ENCODE data around the gene GSE1. TPM values are rescaled to one million over a fixed set of nuclear protein-coding genes. Genes with fewer than 3 reads are reported as not detected.

GSE1 gene
- total and polyA plus RNA-seq, 2 experiments from 2014 or later, result 32.4 to 135 TPM

DNA sequence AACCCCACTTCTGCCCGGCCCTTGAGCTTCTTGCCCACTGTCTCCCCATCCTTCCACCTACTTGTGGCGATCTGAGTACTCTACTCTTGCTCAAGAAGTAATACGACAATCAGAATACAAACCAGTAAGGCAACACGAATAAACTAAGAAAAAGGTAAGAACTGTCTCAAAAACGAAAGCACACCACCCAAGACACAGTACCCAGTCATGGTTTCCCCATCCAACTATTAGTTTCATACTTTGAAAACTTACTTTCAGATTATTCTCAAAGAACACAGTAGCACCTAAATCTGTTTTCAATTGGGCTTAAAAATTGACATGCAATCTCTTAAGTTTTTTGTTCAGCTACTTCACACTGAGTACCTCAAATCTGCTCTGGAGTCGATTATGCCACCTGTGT, 61.7 kb downstream of the GSE1 start (continued):
- TF ChIP-seq, protein P1, sequence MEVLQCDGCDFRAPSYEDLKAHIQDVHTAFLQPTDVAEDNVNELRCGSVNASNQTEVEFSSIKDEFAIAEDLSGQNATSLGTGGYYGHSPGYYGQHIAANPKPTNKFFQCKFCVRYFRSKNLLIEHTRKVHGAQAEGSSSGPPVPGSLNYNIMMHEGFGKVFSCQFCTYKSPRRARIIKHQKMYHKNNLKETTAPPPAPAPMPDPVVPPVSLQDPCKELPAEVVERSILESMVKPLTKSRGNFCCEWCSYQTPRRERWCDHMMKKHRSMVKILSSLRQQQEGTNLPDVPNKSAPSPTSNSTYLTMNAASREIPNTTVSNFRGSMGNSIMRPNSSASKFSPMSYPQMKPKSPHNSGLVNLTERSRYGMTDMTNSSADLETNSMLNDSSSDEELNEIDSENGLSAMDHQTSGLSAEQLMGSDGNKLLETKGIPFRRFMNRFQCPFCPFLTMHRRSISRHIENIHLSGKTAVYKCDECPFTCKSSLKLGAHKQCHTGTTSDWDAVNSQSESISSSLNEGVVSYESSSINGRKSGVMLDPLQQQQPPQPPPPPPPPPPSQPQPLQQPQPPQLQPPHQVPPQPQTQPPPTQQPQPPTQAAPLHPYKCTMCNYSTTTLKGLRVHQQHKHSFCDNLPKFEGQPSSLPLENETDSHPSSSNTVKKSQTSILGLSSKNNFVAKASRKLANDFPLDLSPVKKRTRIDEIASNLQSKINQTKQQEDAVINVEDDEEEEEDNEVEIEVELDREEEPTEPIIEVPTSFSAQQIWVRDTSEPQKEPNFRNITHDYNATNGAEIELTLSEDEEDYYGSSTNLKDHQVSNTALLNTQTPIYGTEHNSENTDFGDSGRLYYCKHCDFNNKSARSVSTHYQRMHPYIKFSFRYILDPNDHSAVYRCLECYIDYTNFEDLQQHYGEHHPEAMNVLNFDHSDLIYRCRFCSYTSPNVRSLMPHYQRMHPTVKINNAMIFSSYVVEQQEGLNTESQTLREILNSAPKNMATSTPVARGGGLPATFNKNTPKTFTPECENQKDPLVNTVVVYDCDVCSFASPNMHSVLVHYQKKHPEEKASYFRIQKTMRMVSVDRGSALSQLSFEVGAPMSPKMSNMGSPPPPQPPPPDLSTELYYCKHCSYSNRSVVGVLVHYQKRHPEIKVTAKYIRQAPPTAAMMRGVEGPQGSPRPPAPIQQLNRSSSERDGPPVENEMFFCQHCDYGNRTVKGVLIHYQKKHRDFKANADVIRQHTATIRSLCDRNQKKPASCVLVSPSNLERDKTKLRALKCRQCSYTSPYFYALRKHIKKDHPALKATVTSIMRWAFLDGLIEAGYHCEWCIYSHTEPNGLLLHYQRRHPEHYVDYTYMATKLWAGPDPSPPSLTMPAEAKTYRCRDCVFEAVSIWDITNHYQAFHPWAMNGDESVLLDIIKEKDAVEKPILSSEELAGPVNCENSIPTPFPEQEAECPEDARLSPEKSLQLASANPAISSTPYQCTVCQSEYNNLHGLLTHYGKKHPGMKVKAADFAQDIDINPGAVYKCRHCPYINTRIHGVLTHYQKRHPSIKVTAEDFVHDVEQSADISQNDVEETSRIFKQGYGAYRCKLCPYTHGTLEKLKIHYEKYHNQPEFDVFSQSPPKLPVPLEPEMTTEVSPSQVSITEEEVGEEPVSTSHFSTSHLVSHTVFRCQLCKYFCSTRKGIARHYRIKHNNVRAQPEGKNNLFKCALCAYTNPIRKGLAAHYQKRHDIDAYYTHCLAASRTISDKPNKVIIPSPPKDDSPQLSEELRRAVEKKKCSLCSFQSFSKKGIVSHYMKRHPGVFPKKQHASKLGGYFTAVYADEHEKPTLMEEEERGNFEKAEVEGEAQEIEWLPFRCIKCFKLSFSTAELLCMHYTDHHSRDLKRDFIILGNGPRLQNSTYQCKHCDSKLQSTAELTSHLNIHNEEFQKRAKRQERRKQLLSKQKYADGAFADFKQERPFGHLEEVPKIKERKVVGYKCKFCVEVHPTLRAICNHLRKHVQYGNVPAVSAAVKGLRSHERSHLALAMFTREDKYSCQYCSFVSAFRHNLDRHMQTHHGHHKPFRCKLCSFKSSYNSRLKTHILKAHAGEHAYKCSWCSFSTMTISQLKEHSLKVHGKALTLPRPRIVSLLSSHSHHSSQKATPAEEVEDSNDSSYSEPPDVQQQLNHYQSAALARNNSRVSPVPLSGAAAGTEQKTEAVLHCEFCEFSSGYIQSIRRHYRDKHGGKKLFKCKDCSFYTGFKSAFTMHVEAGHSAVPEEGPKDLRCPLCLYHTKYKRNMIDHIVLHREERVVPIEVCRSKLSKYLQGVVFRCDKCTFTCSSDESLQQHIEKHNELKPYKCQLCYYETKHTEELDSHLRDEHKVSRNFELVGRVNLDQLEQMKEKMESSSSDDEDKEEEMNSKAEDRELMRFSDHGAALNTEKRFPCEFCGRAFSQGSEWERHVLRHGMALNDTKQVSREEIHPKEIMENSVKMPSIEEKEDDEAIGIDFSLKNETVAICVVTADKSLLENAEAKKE (CRISPR knock-in tag; IDR thresholded peaks at IDR 0.05), result no peak
- TF ChIP-seq, protein P2, sequence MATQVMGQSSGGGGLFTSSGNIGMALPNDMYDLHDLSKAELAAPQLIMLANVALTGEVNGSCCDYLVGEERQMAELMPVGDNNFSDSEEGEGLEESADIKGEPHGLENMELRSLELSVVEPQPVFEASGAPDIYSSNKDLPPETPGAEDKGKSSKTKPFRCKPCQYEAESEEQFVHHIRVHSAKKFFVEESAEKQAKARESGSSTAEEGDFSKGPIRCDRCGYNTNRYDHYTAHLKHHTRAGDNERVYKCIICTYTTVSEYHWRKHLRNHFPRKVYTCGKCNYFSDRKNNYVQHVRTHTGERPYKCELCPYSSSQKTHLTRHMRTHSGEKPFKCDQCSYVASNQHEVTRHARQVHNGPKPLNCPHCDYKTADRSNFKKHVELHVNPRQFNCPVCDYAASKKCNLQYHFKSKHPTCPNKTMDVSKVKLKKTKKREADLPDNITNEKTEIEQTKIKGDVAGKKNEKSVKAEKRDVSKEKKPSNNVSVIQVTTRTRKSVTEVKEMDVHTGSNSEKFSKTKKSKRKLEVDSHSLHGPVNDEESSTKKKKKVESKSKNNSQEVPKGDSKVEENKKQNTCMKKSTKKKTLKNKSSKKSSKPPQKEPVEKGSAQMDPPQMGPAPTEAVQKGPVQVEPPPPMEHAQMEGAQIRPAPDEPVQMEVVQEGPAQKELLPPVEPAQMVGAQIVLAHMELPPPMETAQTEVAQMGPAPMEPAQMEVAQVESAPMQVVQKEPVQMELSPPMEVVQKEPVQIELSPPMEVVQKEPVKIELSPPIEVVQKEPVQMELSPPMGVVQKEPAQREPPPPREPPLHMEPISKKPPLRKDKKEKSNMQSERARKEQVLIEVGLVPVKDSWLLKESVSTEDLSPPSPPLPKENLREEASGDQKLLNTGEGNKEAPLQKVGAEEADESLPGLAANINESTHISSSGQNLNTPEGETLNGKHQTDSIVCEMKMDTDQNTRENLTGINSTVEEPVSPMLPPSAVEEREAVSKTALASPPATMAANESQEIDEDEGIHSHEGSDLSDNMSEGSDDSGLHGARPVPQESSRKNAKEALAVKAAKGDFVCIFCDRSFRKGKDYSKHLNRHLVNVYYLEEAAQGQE (IDR thresholded peaks at IDR 0.05; ENCODE audit: unreplicated experiment), result no peak

DNA sequence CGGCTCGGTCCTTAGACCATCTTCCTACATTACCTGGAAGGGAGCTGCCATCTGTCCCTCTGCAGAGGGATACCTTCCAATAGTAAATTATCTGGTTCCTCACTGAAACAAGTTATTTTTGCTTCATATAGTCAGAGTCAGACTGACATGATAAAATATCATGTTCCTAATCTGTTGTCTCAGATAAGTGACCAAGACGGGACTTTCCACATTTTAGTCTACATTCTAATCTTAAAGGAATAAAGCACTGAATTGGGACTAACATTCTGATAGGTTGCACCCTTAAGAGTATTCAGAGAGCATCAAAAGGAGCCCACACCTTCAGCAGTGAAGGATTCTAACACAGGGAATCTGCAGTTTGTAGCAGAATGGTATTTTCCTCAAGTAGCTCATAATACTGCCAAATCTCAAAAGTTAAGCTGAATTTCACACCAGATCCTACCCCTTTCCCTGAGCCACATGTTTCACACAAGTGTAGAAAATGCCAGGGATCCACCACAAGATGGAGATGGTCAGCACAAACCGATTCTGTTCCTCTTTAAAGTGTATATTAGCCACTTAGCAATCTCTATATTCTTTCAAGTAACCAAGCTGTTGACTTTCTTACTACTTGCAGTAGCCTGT, 62.2 kb downstream of the GSE1 start:
- no peaks in the 10 kb centered on the region for H3K9me3 Mint-ChIP-seq
- H3K4me1 Mint-ChIP-seq, result peaks cover 3% of the 10 kb centered on the region; the same call in 1 of the 3 replicates
- Histone ChIP-seq H3K4me2 (no peak overlapping the region), H3K79me2 (replicated peaks; ENCODE audit: insufficient read depth) (no peaks in the 10 kb centered on the region), H3F3A (replicated peaks; ENCODE audit: low read depth) (peaks cover 19% of the 10 kb centered on the region), H3K27ac (ENCODE audit: low read depth) (peak overlapping the region; percentile 57; the same call in 1 of the 2 replicates), H3K4me1 (ENCODE audit: insufficient read depth) (no peaks in the 10 kb centered on the region), H2AFZ (no peak overlapping the region), H3K36me3 (ENCODE audit: insufficient read depth) (peaks cover 35% of the 10 kb centered on the region), H3K4me3 (no peak overlapping the region), H4K20me1 (replicated peaks; ENCODE audit: insufficient read depth) (peaks cover 35% of the 10 kb centered on the region), H3K9me2 (ENCODE audit: insufficient read depth) (no peaks in the 10 kb centered on the region), H3K27me3 (ENCODE audit: insufficient read depth) (no peaks in the 10 kb centered on the region)
- H3K36me3 Mint-ChIP-seq (ENCODE audit: low read depth), result peaks cover 90% of the 10 kb centered on the region
- H3K4me3 Mint-ChIP-seq, result no peak overlapping the region
- ATAC-seq (peak; percentile 42), DNase-seq (ENCODE audit: low spot score) (peak; percentile 63)
- peaks cover 8% of the 10 kb centered on the region for H3K27me3 Mint-ChIP-seq (ENCODE audit: insufficient read depth, low read depth, poor library complexity)
- no peak overlapping the region for H3K27ac Mint-ChIP-seq
- TF ChIP-seq, protein P2 (IDR thresholded peaks at IDR 0.05; ENCODE audit: unreplicated experiment), result no peak
- TF ChIP-seq STAT1 (IDR thresholded peaks at IDR 0.05; ENCODE audit: unreplicated experiment) (no peak), EZH2phosphoT487 (IDR thresholded peaks at IDR 0.05; ENCODE audit: unreplicated experiment) (no peak), POLR2AphosphoS5 (IDR thresholded peaks at IDR 0.05; ENCODE audit: low read depth) (no peak)
- TF ChIP-seq, protein P3, sequence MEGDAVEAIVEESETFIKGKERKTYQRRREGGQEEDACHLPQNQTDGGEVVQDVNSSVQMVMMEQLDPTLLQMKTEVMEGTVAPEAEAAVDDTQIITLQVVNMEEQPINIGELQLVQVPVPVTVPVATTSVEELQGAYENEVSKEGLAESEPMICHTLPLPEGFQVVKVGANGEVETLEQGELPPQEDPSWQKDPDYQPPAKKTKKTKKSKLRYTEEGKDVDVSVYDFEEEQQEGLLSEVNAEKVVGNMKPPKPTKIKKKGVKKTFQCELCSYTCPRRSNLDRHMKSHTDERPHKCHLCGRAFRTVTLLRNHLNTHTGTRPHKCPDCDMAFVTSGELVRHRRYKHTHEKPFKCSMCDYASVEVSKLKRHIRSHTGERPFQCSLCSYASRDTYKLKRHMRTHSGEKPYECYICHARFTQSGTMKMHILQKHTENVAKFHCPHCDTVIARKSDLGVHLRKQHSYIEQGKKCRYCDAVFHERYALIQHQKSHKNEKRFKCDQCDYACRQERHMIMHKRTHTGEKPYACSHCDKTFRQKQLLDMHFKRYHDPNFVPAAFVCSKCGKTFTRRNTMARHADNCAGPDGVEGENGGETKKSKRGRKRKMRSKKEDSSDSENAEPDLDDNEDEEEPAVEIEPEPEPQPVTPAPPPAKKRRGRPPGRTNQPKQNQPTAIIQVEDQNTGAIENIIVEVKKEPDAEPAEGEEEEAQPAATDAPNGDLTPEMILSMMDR (conservative IDR thresholded peaks at IDR 0.05; ENCODE audit: low read depth in 2 of 2), result peak; percentile 52 to 64
- TF ChIP-seq, protein P4, sequence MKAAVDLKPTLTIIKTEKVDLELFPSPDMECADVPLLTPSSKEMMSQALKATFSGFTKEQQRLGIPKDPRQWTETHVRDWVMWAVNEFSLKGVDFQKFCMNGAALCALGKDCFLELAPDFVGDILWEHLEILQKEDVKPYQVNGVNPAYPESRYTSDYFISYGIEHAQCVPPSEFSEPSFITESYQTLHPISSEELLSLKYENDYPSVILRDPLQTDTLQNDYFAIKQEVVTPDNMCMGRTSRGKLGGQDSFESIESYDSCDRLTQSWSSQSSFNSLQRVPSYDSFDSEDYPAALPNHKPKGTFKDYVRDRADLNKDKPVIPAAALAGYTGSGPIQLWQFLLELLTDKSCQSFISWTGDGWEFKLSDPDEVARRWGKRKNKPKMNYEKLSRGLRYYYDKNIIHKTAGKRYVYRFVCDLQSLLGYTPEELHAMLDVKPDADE (IDR thresholded peaks at IDR 0.05), result no peak
